K562 (cell line): ENCODE measurements around the gene CNTROB. TPM values are rescaled to one million over a fixed set of nuclear protein-coding genes. Genes with fewer than 3 reads are reported as not detected.

Experiments
- BMI1 ChIP-seq: fragments of 150-350 bp; IDR thresholded peaks from 2 replicates; pipeline ENCODE4 v1.6.1; 2014; ENCODE audit warnings: low read length
- CREM ChIP-seq: IDR thresholded peaks from 2 replicates; pipeline ENCODE4 v1.6.1; 2014; ENCODE audit warnings: antibody characterized with exemption, low read depth
- E2F1 ChIP-seq: sonication (generic); formaldehyde crosslinking; IDR thresholded peaks from 2 replicates; pipeline ENCODE4 v1.8.1; 2023; ENCODE audit warnings: mild to moderate bottlenecking, missing genetic modification reagents, moderate library complexity
- EGR1 ChIP-seq: fragments of 450-650 bp; conservative IDR thresholded peaks from 2 replicates; pipeline ENCODE4 v1.6.1; 2017; ENCODE audit warnings: mild to moderate bottlenecking
- GATAD2A ChIP-seq: fragments of 450-650 bp; IDR thresholded peaks from 2 replicates; pipeline ENCODE4 v1.6.1; 2017
- GTF3C2 ChIP-seq: IDR thresholded peaks from 3 replicates; pipeline ENCODE4 v1.6.1; 2011; ENCODE audit warnings: borderline replicate concordance, mild to moderate bottlenecking, moderate library complexity; ENCODE audit not compliant: insufficient read length; ENCODE audit errors: extremely low read depth
- HDGF ChIP-seq: fragments of 450-650 bp; IDR thresholded peaks from 2 replicates; pipeline ENCODE4 v1.6.1; 2016
- IRF1 ChIP-seq: sonication (generic); formaldehyde crosslinking; IDR thresholded peaks from 2 replicates; pipeline ENCODE4 v1.8.0; 2022; ENCODE audit warnings: missing genetic modification reagents, mild to moderate bottlenecking, borderline replicate concordance
- MCM7 ChIP-seq, 2 experiments: fragments of 450-650 bp; IDR thresholded peaks; 2 replicates each; pipeline ENCODE4 v1.6.1; 2016 to 2018
- MITF ChIP-seq: IDR thresholded peaks from 2 replicates; pipeline ENCODE4 v1.6.1; 2014; ENCODE audit warnings: antibody characterized with exemption
- MYC ChIP-seq, 2 experiments: fragments of 250-450 bp in 1 of 2; sonication (Bioruptor Pico) in 1 of 2; IDR thresholded peaks; 2 replicates each; pipeline versions ENCODE4 v1.5.1 to v1.6.1; 2012 to 2021; ENCODE audit warnings: low read depth in 2 of 2, borderline replicate concordance in 1 of 2, improper control_type of control experiment in 1 of 2, low read length in 1 of 2, mild to moderate bottlenecking in 1 of 2, moderate library complexity in 1 of 2
- NCOA6 ChIP-seq: fragments of 450-650 bp; IDR thresholded peaks from 2 replicates; pipeline ENCODE4 v1.6.1; 2017; ENCODE audit warnings: mild to moderate bottlenecking
- PML ChIP-seq: IDR thresholded peaks from 2 replicates; pipeline ENCODE4 v1.6.1; 2012; ENCODE audit warnings: low read length, inconsistent platforms
- PRMT5 ChIP-seq: sonication (generic); formaldehyde crosslinking; IDR thresholded peaks from 2 replicates; pipeline ENCODE4 v1.5.0; 2020; ENCODE audit warnings: missing genetic modification reagents
- RBM15 ChIP-seq: fragments of 200-400 bp; formaldehyde crosslinking; IDR thresholded peaks from 2 replicates; pipeline ENCODE4 v1.6.1; 2018; ENCODE audit warnings: mild to moderate bottlenecking, low read length, moderate library complexity; ENCODE audit not compliant: insufficient read depth
- SRSF3 ChIP-seq: fragments of 200-400 bp; formaldehyde crosslinking; IDR thresholded peaks from 2 replicates; pipeline ENCODE4 v1.6.1; 2016; ENCODE audit warnings: mild to moderate bottlenecking, low read length, moderate library complexity; ENCODE audit not compliant: insufficient read depth
- TCF7 ChIP-seq: sonication (generic); IDR thresholded peaks from 2 replicates; pipeline ENCODE4 v1.6.1; 2016; ENCODE audit warnings: antibody characterized with exemption, borderline replicate concordance
- ZBED1 ChIP-seq: IDR thresholded peaks from 2 replicates; pipeline ENCODE4 v1.6.1; 2014
- ZC3H8 ChIP-seq: fragments of 450-650 bp; IDR thresholded peaks from 2 replicates; pipeline ENCODE4 v1.6.1; 2017
- ZNF511 ChIP-seq: sonication (generic); formaldehyde crosslinking; IDR thresholded peaks from 2 replicates; pipeline ENCODE4 v1.8.0; 2022; ENCODE audit warnings: mild to moderate bottlenecking, missing genetic modification reagents
- polyA plus RNA-seq, 8 experiments: library from polyadenylated mRNA; depleted of rRNA in 4 of 8; stranded (reverse) in 5 of 8; unstranded in 3 of 8; fragments of >200 nt; fragmentation: Nextera tagmentation in 2 of 8; fragmentation: Illumina TruSeq in 1 of 8; extraction: Ambion mirVana in 2 of 8; extraction: Trizol in 1 of 8; gene quantifications; 2 replicates each; pipeline versions ENCODE4 v1.2.1 to v1.2.3, GENCODE V29; 2011 to 2014; ENCODE audit warnings: inconsistent platforms in 1 of 8, missing spikeins in 1 of 8
- total RNA-seq, 7 experiments: library from RNA; depleted of rRNA in 6 of 7; stranded (reverse); fragments of >200 nt in 6 of 7; fragmentation: Illumina TruSeq in 2 of 7; extraction: Trizol in 2 of 7; gene quantifications; 2 replicates each; pipeline versions ENCODE4 v1.2.1 to v1.2.3, GENCODE V29; 2011 to 2021; ENCODE audit warnings: low replicate concordance in 1 of 7

The CNTROB gene
- total and polyA plus RNA-seq, 9 of the 15 experiments (the other 6 are each of a cell fraction or from before 2014, with no cell fraction given) = 1.9 to 33.3 (median 23.0) TPM

GRCh38 chr17:7915611-7916384 is 16.2 kb upstream of the CNTROB start, which contains the start of gene RNF227 (continued):
- TF ChIP-seq SRSF3 (no peak), GATAD2A (no peak), BMI1 (no peak), E2F1 (peak; percentile 81; the same call in 1 of the 2 replicates), EGR1 (peak; percentile 80), GTF3C2 (no peak), RBM15 (no peak), ZNF511 (CRISPR knock-in tag) (peak; percentile 90), TCF7 (0 out of 2 replicates have a peak, but pooled peaks have one; percentile 50), NCOA6 (no peak), MYC (IDR thresholded peaks at IDR 0.05; ENCODE audit: low read depth, low read length) (peak; percentile 46; the same call in 1 of the 2 replicates), MYC (CRISPR knock-in tag; IDR thresholded peaks at IDR 0.05; ENCODE audit: borderline replicate concordance, low read depth) (no peak), IRF1 (CRISPR knock-in tag) (0 out of 2 replicates have a peak, but pooled peaks have one; percentile 60), MITF (peak; percentile 35; the same call in 1 of the 2 replicates), ZBED1 (no peak), PRMT5 (CRISPR knock-in tag) (0 out of 2 replicates have a peak, but pooled peaks have one; percentile 49), ZC3H8 (no peak), PML (no peak), MCM7 (IDR thresholded peaks at IDR 0.05) (no peak), CREM (peak; percentile 67), HDGF (no peak)
